Measurements from ENCODE around the gene CLDN24. TPM values are rescaled to one million over a fixed set of nuclear protein-coding genes. Genes with fewer than 3 reads are reported as not detected.

Gene CLDN24
- total and polyA plus RNA-seq, 2 donors (not counting 3 experiments of a cell fraction or from before 2014, with no cell fraction given), result not detected

GRCh38 chr4:183356931-183357675 lies 34.9 kb upstream of the CLDN24 start:
- dilution Hi-C loops (cut with MboI; ENCODE audit: extremely low pct_ligation_motif_present, low sequenced_read_pairs) (no loop called here), intact Hi-C loops (cut with micrococcal nuclease) (loop anchor here (5.0 kb wide), 1 partner anchor 145 kb away; no protein-coding TSS in a partner anchor)
- no peaks in the 10 kb centered on the region for H3K9me3 ChIP-seq (replicated peaks; ENCODE audit: control insufficient read depth, insufficient read depth, low read length)
- H3K27ac ChIP-seq (ENCODE audit: insufficient read depth, low read depth, low read length), result no peak overlapping the region
- no peaks in the 10 kb centered on the region for H3K36me3 ChIP-seq (ENCODE audit: control insufficient read depth in 2 of 2, extremely low read depth in 1 of 2, insufficient read depth in 2 of 2, low read length in 2 of 2)
- peaks cover 20% of the 10 kb centered on the region for H3K4me1 ChIP-seq (ENCODE audit: control insufficient read depth, extremely low read depth, insufficient read depth, low read length)
- TF ChIP-seq GATA2 (IDR thresholded peaks at IDR 0.05; ENCODE audit: insufficient read depth, insufficient read length, low read depth, low read length) (no peak), CTCF (IDR thresholded peaks at IDR 0.05; ENCODE audit: extremely low read depth in 1 of 2, insufficient read depth in 1 of 2, low read depth in 1 of 2, low read length in 2 of 2) (no peak), JUN (IDR thresholded peaks at IDR 0.05; ENCODE audit: borderline replicate concordance, insufficient read depth, insufficient read length, low read depth) (no peak), MYC (IDR thresholded peaks at IDR 0.05; ENCODE audit: low read depth, low read length) (no peak), POLR2AphosphoS5 (IDR thresholded peaks at IDR 0.05; ENCODE audit: insufficient read depth, low read depth, low read length) (no peak), POLR2A (IDR thresholded peaks at IDR 0.05; ENCODE audit: low read depth, low read length) (no peak), EZH2 (IDR thresholded peaks at IDR 0.05; ENCODE audit: borderline replicate concordance, low read depth, low read length, severe bottlenecking) (no peak), MAX (IDR thresholded peaks at IDR 0.05; ENCODE audit: insufficient read depth, insufficient read length) (no peak), FOS (IDR thresholded peaks at IDR 0.05; ENCODE audit: borderline replicate concordance, insufficient read depth, low read length) (no peak)
- H3K9ac ChIP-seq (replicated peaks; ENCODE audit: extremely low read depth, insufficient read depth, low read length), result no peak overlapping the region
- H2AFZ ChIP-seq (ENCODE audit: low read depth, low read length), result no peak overlapping the region
- no peaks in the 10 kb centered on the region for H4K20me1 ChIP-seq (replicated peaks; ENCODE audit: control insufficient read depth, extremely low read depth, insufficient read depth, low read length)
- ChIA-PET CTCF (no interaction called here), POLR2A (no interaction called here)
- FAIRE-seq (no peak), DNase-seq (ENCODE audit: low read depth, low spot score) (no peak)
- no peaks in the 10 kb centered on the region for H3K79me2 ChIP-seq (ENCODE audit: control insufficient read depth, insufficient read depth, low read length)
- BruUV-seq (replicated peaks), result no TSS peak
- H3K27me3 ChIP-seq (ENCODE audit: control insufficient read depth in 2 of 2, insufficient read depth in 2 of 2, low read length in 2 of 2), result peaks cover 0 to 2% of the 10 kb centered on the region in 2 experiments
- no peak overlapping the region for H3K4me3 ChIP-seq (replicated peaks in 1 of 3; ENCODE audit: insufficient read depth in 1 of 3, low read depth in 1 of 3, low read length in 3 of 3)
- H3K9me1 ChIP-seq (replicated peaks; ENCODE audit: control insufficient read depth, extremely low read depth, insufficient read depth, low read length), result no peaks in the 10 kb centered on the region
- no peak overlapping the region for H3K4me2 ChIP-seq (ENCODE audit: insufficient read depth, low read length)
